NCI-H2196 treated with DMSO at 0.1 percent for 48 hours (cell line): ENCODE data around the gene CLTCL1.

Experiments
- DNase-seq: peaks from one replicate; lab custom pipeline; 2025; ENCODE audit not compliant: unreplicated experiment; lab: John Stamatoyannopoulos, UW

Gene CLTCL1

GRCh38 chr22:19253143-19253542 is 38.4 kb downstream of the CLTCL1 start:
- DNase-seq, result no peak

GRCh38 chr22:19244600-19245352 is 46.7 kb downstream of the CLTCL1 start:
- no peak for DNase-seq

DNA sequence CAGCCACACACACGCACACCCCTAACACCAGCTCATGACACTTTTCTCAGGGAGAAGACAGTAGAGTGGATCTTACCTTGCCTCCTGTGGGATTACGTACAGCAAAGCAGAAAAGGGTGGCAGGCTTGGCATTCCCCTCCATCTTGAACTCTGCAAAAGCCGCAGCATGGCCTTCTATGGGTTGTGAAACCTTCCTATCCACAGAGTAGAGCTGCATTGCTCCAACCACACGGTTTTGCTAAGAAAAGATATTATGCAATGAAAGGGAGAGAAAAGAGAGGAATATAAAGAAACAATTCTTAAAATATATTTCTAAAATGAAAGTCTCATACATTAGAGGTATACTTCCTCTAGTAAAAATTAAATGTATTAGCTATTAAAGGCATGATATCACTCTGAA is 48.8 kb downstream of the CLTCL1 start:
- DNase-seq, result no peak

- DNase-seq, result no peak
Measured at GRCh38 chr22:19241593-19241906, 50.0 kb downstream of the CLTCL1 start.

- DNase-seq, result no peak
Measured at GRCh38 chr22:19240813-19241592, 50.5 kb downstream of the CLTCL1 start.

GRCh38 chr22:19239464-19239863 is 52.1 kb downstream of the CLTCL1 start:
- DNase-seq, result no peak

DNA sequence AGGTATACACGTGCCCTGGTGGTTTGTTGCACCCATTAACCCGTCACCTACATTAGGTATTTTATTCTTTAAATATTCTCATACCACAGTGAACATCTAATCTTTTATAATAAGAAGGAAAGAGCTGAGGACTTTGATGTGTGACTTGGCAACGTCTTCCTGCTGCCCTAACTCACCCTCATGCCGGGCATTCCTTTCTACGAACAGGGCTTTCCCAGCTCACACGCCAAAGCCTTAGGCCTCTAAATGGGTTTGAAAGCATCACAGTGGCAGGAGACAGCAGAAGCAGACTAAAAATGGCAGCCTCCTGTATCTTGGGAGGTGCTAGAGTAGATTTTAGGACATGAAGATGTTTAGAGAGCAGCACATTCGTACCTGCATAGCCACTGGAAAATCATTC is 52.6 kb downstream of the CLTCL1 start:
- DNase-seq, result no peak

DNA sequence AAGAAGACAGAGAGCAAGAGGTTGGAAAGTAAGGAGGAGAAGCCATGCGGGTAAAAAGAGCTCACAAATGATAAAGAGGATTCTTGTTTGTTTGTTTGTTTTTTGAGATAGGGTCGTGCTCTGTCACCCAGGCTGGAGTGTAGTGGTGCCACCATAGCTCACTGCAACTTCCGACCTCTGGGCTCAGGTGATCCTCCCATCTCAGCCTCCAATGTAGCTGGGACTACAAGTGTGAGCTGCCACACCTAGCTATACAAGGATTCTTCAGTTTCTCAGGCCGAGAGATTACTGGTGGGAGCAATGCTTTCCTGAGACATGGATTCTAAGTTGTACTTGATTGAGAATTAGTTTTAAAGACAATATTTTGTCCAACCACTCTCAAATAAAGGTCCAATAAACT is 55.6 kb downstream of the CLTCL1 start:
- no peak for DNase-seq

DNA sequence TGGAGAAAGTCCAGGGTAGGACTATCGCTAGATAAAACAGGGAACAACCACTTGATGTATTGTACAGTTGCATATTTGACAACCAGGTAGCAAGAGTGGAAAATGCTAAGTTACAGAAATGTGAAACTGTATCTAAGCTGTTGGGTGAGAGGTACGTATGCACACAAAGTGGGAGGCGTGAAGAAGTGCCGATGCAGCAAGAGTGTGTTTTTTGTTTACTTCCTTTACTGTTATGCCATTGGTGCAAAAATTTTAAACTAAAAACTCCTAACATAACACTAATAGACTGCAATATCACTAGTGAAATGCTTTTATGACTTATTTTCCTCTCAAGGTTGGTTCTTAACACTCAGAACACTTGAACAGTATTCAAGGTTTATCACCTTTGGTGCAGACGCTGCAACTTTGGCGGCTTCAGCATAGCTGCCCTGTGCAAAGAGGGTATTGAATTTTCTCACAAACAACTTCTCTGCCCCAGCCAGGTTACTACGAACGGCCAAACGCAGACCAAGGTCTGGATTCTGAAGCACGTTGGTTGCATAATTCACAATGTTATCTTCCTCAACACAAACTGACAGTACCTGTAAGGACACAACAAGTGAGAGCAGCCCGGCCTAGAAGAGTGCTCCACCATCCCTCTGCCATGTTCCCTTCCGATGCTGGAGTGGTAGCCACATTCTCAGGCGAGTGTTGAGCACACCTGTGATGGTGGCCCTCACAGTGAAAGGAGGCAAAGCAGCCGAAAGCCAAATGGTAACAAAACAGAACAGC is 57.2 kb downstream of the CLTCL1 start:
- no peak for DNase-seq

DNA sequence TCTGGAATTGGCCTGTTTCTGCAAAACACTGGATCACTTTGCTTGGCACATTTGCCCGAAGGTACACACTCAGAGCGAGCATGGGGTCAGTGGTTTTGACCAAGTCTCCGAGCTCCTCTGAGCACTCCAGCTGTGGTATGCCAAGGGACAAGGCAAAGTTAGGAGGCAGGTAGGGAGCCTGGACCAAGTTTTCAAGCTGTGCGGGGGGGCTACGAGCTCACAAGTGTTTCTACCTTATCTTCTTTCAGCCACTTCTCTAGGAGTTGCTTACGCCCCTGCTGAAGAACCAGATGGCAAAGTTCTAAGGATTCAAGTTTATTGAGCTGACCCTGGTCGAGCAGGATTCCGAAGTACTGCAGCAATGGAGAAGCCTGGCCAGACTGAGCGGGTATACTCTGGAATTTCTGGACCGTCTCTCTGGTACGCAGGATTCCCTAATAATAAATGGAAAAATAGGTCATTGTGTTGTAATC is 58.3 kb downstream of the CLTCL1 start:
- DNase-seq, result no peak

- peak; percentile 59 for DNase-seq
Measured at GRCh38 chr22:19232623-19233022, 58.9 kb downstream of the CLTCL1 start.

GRCh38 chr22:19231986-19232385 is 59.5 kb downstream of the CLTCL1 start:
- DNase-seq, result no peak

GRCh38 chr22:19229600-19229999 is 61.9 kb downstream of the CLTCL1 start:
- DNase-seq, result no peak

GRCh38 chr22:19228179-19228578 is 63.3 kb downstream of the CLTCL1 start:
- no peak for DNase-seq

- no peak for DNase-seq
Measured at GRCh38 chr22:19226428-19226827, 65.1 kb downstream of the CLTCL1 start.

- no peak for DNase-seq
Measured at GRCh38 chr22:19225560-19225959, 66.0 kb downstream of the CLTCL1 start.

DNA sequence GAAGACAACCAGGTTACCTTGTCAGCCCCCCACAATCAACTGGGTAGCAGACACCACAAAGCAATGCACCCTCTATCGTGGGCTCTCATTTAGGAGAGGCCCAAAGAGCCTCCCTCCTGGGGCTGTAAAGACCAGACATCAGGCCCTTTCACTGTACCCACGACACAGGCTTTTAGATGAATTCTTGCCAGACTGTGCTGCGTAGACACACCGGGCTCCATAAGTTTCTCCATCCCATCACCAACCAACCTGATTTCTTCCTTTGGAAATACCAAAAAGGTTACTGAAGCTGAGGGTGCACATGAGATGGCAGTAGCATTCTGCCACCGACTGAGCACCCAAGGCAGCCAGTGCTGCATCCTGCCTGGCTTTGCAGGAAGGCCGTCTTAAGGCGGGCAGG is 66.5 kb downstream of the CLTCL1 start:
- no peak for DNase-seq

- no peak for DNase-seq
Measured at GRCh38 chr22:19224557-19224956, 67.0 kb downstream of the CLTCL1 start.

DNA sequence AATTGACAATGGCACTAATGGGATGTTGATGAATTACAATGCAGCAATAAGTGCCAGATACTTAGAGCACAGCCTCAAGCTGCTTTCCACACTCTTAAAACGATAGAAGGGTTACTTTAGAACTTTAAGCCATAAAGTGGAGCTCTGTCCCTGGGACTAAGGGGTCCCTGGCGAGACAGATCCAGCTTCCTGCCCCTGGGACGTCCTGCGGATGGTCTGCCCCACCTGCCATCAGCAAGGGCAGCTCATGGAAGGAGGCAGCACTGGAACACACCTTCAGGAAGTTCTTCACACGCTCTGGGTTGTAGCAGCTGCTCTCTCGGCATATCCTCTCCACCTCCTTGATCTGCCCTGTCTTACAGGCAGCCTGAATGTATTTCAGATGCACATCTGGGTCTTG is 67.9 kb downstream of the CLTCL1 start:
- no peak for DNase-seq

- DNase-seq, result no peak
Measured at GRCh38 chr22:19223110-19223509, 68.4 kb downstream of the CLTCL1 start.

DNA sequence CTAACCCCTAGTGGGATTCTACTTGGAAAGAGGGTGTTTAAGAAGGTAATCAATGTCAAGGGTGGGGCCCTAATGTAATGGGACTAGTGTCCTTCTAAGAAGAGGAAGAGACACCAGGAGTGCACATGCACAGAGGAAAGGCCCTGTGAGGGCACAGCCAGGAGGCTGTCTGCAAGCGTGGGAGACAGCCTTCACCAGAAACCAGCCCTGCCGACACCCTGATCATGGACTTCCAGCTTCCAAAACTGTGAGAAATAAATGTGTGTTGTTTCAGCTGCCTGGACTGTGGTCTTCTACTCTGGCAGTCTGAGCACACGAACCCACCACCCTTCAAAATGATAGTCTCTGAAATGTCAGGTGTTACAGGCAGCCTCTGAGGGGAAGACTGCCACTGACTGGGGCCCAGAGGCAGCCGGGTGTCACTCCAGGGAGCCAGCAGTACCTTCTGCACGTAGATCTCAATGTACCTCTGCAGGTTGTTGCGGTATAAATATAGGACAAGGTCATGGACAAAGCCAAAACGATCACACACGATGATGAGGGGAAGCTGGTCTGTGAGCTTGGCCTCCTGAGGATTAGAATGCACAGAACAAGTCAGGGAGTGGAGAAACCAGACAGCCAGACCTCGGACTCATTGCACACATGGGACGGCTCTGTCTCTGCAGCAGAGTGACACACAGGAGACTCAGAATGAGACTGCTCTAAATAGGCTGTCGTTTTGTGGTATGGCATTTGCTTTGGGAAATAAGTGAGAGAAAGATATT is 69.1 kb downstream of the CLTCL1 start:
- no peak for DNase-seq
